ENCODE measurements around the gene ACLY.

- TF ChIP-seq MAZ (IDR thresholded peaks at IDR 0.05; ENCODE audit: borderline replicate concordance, low read depth, low read length): no peak
- no peak for TF ChIP-seq RCOR1 (IDR thresholded peaks at IDR 0.05; ENCODE audit: low read depth, low read length)
- TF ChIP-seq CHD2 (IDR thresholded peaks at IDR 0.05; ENCODE audit: low read length, partially characterized antibody): no peak
- TF ChIP-seq CTCF (IDR thresholded peaks at IDR 0.05): no peak
- no peak for TF ChIP-seq HDAC2 (IDR thresholded peaks at IDR 0.05)
- TF ChIP-seq RNF2 (IDR thresholded peaks at IDR 0.05; ENCODE audit: borderline replicate concordance, low read depth): no peak
- no peak for TF ChIP-seq MAFK (IDR thresholded peaks at IDR 0.05; ENCODE audit: partially characterized antibody)
- TF ChIP-seq POLR2A (IDR thresholded peaks at IDR 0.05; ENCODE audit: low read length): no peak
- no peak for TF ChIP-seq ESRRA (IDR thresholded peaks at IDR 0.05; ENCODE audit: borderline replicate concordance, low read length)
- no peak for TF ChIP-seq NFE2L2 (conservative IDR thresholded peaks at IDR 0.05; ENCODE audit: low read length)
- TF ChIP-seq MAX (IDR thresholded peaks at IDR 0.05): no peak
These were observed 93.4 kb downstream of the ACLY start for GRCh38 chr17:41825175-41825845.
